NCI-H2196 (cell line): Measurements from ENCODE around the gene DDR2.

Experiments
- DNase-seq: peaks from one replicate; lab custom pipeline; 2025; ENCODE audit not compliant: unreplicated experiment; lab: John Stamatoyannopoulos, UW

DDR2 gene

GRCh38 chr1:162694911-162695310 lies 62.6 kb downstream of the DDR2 start:
- no peak for DNase-seq

- no peak for DNase-seq
Measured at GRCh38 chr1:162695687-162696086, 63.4 kb downstream of the DDR2 start.

- peak; percentile 92 for DNase-seq
Measured at GRCh38 chr1:162696286-162696862, 64.1 kb downstream of the DDR2 start.

GRCh38 chr1:162697140-162697895 lies 65.1 kb downstream of the DDR2 start:
- DNase-seq: no peak

- DNase-seq: no peak
Measured at GRCh38 chr1:162699366-162699765, 67.1 kb downstream of the DDR2 start.

GRCh38 chr1:162700131-162700530 lies 67.9 kb downstream of the DDR2 start:
- no peak for DNase-seq

- DNase-seq: no peak
Measured at GRCh38 chr1:162701286-162701685, 69.0 kb downstream of the DDR2 start.

- no peak for DNase-seq
Measured at GRCh38 chr1:162702628-162703027, 70.4 kb downstream of the DDR2 start.

GRCh38 chr1:162703708-162704107 lies 71.4 kb downstream of the DDR2 start:
- DNase-seq: no peak

GRCh38 chr1:162704673-162705424 lies 72.6 kb downstream of the DDR2 start:
- no peak for DNase-seq

GRCh38 chr1:162706003-162706402 lies 73.7 kb downstream of the DDR2 start:
- DNase-seq: no peak

- DNase-seq: no peak
Measured at GRCh38 chr1:162706606-162707005, 74.3 kb downstream of the DDR2 start.

GRCh38 chr1:162708286-162708685 lies 76.0 kb downstream of the DDR2 start:
- no peak for DNase-seq

GRCh38 chr1:162709132-162709860 lies 77.0 kb downstream of the DDR2 start:
- DNase-seq: no peak

GRCh38 chr1:162709870-162710269 lies 77.6 kb downstream of the DDR2 start:
- no peak for DNase-seq

GRCh38 chr1:162710345-162710744 lies 78.1 kb downstream of the DDR2 start:
- no peak for DNase-seq

GRCh38 chr1:162710780-162711465 lies 78.7 kb downstream of the DDR2 start:
- no peak for DNase-seq

GRCh38 chr1:162712317-162713029 lies 80.2 kb downstream of the DDR2 start:
- DNase-seq: no peak

- DNase-seq: no peak
Measured at GRCh38 chr1:162716123-162716522, 83.9 kb downstream of the DDR2 start.

GRCh38 chr1:162716552-162716951 lies 84.3 kb downstream of the DDR2 start:
- DNase-seq: no peak
